ENCODE measurements around the gene C1orf167. TPM values are rescaled to one million over a fixed set of nuclear protein-coding genes. Genes with fewer than 3 reads are reported as not detected.

The C1orf167 gene
- total and polyA plus RNA-seq, 10 of the 15 experiments (the other 5 are each of a cell fraction or from before 2014, with no cell fraction given) = 0.17 to 0.31 TPM; not detected in 8

DNA sequence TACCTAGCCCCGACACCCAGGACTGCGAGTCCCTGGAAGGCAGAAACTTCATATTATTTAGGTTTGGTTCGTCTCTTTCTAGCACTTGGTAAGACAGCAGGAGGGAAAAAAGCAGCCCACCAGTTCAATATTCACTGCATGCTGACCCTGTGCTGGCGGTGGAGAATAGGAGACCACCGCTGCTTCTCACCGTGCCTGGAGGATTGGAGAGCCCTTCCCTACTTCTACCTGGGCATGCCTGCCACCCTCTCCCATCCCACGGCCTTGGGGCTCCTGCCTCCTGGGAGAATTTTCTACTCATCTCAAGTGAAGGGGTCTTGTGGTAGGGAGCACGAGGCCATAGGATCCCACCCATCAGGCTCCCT is 38.4 kb downstream of the C1orf167 start (continued):
- TF ChIP-seq, protein P1, sequence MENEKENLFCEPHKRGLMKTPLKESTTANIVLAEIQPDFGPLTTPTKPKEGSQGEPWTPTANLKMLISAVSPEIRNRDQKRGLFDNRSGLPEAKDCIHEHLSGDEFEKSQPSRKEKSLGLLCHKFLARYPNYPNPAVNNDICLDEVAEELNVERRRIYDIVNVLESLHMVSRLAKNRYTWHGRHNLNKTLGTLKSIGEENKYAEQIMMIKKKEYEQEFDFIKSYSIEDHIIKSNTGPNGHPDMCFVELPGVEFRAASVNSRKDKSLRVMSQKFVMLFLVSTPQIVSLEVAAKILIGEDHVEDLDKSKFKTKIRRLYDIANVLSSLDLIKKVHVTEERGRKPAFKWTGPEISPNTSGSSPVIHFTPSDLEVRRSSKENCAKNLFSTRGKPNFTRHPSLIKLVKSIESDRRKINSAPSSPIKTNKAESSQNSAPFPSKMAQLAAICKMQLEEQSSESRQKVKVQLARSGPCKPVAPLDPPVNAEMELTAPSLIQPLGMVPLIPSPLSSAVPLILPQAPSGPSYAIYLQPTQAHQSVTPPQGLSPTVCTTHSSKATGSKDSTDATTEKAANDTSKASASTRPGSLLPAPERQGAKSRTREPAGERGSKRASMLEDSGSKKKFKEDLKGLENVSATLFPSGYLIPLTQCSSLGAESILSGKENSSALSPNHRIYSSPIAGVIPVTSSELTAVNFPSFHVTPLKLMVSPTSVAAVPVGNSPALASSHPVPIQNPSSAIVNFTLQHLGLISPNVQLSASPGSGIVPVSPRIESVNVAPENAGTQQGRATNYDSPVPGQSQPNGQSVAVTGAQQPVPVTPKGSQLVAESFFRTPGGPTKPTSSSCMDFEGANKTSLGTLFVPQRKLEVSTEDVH (IDR thresholded peaks at IDR 0.05; ENCODE audit: low read depth, partially characterized antibody) = no peak
- no peak for TF ChIP-seq SMAD1 (IDR thresholded peaks at IDR 0.05; ENCODE audit: low read depth, partially characterized antibody)
- TF ChIP-seq, protein P2, sequence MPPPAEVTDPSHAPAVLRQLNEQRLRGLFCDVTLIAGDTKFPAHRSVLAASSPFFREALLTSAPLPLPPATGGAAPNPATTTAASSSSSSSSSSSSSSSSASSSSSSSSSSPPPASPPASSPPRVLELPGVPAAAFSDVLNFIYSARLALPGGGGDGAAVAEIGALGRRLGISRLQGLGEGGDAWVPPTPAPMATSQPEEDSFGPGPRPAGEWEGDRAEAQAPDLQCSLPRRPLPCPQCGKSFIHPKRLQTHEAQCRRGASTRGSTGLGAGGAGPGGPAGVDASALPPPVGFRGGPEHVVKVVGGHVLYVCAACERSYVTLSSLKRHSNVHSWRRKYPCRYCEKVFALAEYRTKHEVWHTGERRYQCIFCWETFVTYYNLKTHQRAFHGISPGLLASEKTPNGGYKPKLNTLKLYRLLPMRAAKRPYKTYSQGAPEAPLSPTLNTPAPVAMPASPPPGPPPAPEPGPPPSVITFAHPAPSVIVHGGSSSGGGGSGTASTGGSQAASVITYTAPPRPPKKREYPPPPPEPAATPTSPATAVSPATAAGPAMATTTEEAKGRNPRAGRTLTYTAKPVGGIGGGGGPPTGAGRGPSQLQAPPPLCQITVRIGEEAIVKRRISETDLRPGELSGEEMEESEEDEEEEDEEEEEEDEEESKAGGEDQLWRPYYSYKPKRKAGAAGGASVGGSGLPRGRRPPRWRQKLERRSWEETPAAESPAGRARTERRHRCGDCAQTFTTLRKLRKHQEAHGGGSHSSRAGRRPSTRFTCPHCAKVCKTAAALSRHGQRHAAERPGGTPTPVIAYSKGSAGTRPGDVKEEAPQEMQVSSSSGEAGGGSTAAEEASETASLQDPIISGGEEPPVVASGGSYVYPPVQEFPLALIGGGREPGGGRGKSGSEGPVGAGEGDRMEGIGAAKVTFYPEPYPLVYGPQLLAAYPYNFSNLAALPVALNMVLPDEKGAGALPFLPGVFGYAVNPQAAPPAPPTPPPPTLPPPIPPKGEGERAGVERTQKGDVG (CRISPR knock-in tag; IDR thresholded peaks at IDR 0.05) = no peak

DNA sequence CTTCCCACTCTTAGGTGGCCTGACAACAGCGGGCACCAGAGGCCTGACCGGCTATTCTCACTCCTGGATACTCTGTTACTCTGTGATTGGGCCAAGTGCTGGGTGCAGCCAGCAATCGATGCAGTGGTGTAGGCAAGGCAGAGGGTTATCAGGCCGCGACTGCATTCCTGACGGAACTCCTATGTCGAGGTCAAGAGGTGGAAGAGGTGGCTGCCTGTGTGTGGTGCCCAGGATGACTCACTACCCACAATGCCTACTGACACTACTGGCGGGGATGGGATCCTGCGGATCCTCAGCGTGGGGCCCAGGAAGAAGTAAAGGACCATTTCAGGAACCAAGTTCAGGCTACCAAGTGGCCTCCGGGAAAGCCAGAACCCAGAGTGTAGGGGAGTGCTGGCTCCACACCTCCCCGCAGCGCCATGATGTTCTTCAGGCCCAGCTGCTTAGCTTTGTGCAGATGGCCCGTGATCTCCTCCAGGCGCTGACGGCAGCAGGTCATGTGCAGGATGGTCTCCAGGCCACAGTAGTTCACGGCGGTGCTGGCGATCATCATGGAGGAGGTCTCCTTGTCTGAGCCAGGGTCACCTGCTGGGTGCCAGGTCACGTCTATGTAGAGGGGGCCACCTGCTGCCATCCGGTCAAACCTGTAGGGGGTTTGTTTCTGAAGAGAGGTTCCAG is 38.9 kb downstream of the C1orf167 start:
- H3K27ac ChIP-seq (ENCODE audit: control insufficient read depth, insufficient read depth) = no peak overlapping the region
- POLR2A ChIA-PET = no interaction called here
- SMC1A ChIA-PET (ENCODE audit: uncharacterized antibody, unreplicated experiment) = no interaction called here
- no peaks in the 10 kb centered on the region for H3K9me3 ChIP-seq (replicated peaks; ENCODE audit: control insufficient read depth, insufficient read depth, low read length)
- H3K27me3 ChIP-seq (replicated peaks in 1 of 2; ENCODE audit: control insufficient read depth in 2 of 2, insufficient read depth in 2 of 2, low read length in 1 of 2) = no peaks in the 10 kb centered on the region
- CTCF ChIA-PET = no interaction called here
- DNase-seq (ENCODE audit: low read depth, low spot score) = no peak
- H3K4me1 ChIP-seq (ENCODE audit: control insufficient read depth, insufficient read depth, low read length) = peaks cover 8% of the 10 kb centered on the region
- intact Hi-C loops (cut with micrococcal nuclease; ENCODE audit: unreplicated experiment) (no loop called here), in situ Hi-C loops (cut with MboI) (no loop called here)
- WGBS (ENCODE audit: insufficient coverage, insufficient replicate concordance, low lambda C conversion rate, missing lambda C conversion rate) = 90% methylated on average over 21 of the region's 21 CpGs
- FAIRE-seq = no peak
- ATAC-seq = no peak
- H3K4me2 ChIP-seq (ENCODE audit: control insufficient read depth, insufficient read depth) = no peak overlapping the region
- BruUV-seq (replicated peaks) = no TSS peak
- peaks cover 0 to 5% of the 10 kb centered on the region in 2 experiments; a peak in 3 of 4 replicates for H3K36me3 ChIP-seq (ENCODE audit: control insufficient read depth in 2 of 2, insufficient read depth in 2 of 2, low read length in 1 of 2)
- H3K4me3 ChIP-seq = no peak overlapping the region
- H3K9ac ChIP-seq (ENCODE audit: control insufficient read depth, insufficient read depth, low read length) = no peak overlapping the region
- H2AFZ ChIP-seq (ENCODE audit: control insufficient read depth, low read depth, low read length) = no peak overlapping the region
- no peaks in the 10 kb centered on the region for H4K20me1 ChIP-seq (ENCODE audit: control insufficient read depth, insufficient read depth)
- H3K79me2 ChIP-seq (ENCODE audit: control insufficient read depth, insufficient read depth, low read length) = peaks cover 13% of the 10 kb centered on the region
- RAD21 ChIA-PET (ENCODE audit: unreplicated experiment) = no interaction called here
- TF ChIP-seq MTA3 (IDR thresholded peaks at IDR 0.05; ENCODE audit: borderline replicate concordance, low read length) (no peak), DPF2 (IDR thresholded peaks at IDR 0.05) (no peak), BMI1 (IDR thresholded peaks at IDR 0.05; ENCODE audit: borderline replicate concordance) (no peak), TCF3 (IDR thresholded peaks at IDR 0.05; ENCODE audit: borderline replicate concordance, insufficient read depth, low read depth, low read length) (no peak), NFIC (IDR thresholded peaks at IDR 0.05; ENCODE audit: low read depth, low read length) (no peak), SIX5 (IDR thresholded peaks at IDR 0.05; ENCODE audit: low read depth, low read length, severe bottlenecking) (no peak), NR2C2 (IDR thresholded peaks at IDR 0.05; ENCODE audit: borderline replicate concordance, control insufficient read depth, insufficient read length, low read depth) (no peak)
- TF ChIP-seq, protein P1 (IDR thresholded peaks at IDR 0.05; ENCODE audit: low read depth, partially characterized antibody) = no peak
